OCI-LY7 (cell line): ENCODE measurements around the gene AFG1L.

Source experiments
- CTCF ChIP-seq: fragments of 200-600 bp; sonication (generic); conservative IDR thresholded peaks from 2 replicates; pipeline ENCODE4 v1.5.1; 2014; ENCODE audit warnings: mild to moderate bottlenecking, antibody characterized with exemption, low read length, moderate library complexity, mixed read lengths
- EZH2phosphoT487 ChIP-seq: fragments of 200-600 bp; sonication (generic); IDR thresholded peaks from 2 replicates; pipeline ENCODE4 v1.6.1; 2018; ENCODE audit warnings: low read depth, borderline replicate concordance, mild to moderate bottlenecking, mixed run types, antibody characterized with exemption, low read length, moderate library complexity, mixed read lengths

GRCh38 chr6:108263371-108263770 is 31.5 kb upstream of the AFG1L start:
- TF ChIP-seq CTCF (no peak), EZH2phosphoT487 (no peak)
